Lower leg skin (tissue), 3 donors: ENCODE data around the gene PDGFC.

ENCODE experiments used
- POLR2A ChIP-seq, 2 donors: fragments of 450-650 bp; IDR thresholded peaks; one replicate each; pipeline ENCODE4 v1.6.1; 2016 to 2017; ENCODE audit warnings: antibody characterized with exemption in 2 of 2, mild to moderate bottlenecking in 1 of 2, moderate library complexity in 1 of 2
- TF ChIP-seq, protein P1 (sequence below), 3 donors: fragments of 450-650 bp; IDR thresholded peaks; one replicate each; pipeline ENCODE4 v1.5.1; 2016; ENCODE audit warnings: antibody characterized with exemption in 3 of 3, mild to moderate bottlenecking in 3 of 3, moderate library complexity in 2 of 3

DNA sequence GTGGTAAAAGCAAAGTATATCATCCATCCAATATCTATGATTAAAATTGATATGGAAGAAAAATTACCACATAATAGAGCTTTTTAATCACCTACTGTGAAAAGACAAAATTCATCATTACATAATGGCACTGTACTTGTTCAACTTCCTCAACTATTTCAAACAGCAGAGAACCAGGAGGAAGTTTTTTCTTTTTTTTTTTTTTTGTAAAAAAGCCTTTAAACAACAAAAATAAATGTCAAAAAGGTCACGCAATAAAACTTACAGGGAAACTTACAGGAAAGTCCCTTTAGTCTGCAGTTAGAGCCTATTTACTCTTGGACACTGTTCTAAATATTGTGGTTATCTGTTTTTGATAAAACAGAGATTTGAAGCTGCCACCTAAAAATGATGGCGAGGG lies 4.8 kb downstream of the PDGFC start:
- TF ChIP-seq, protein P1, sequence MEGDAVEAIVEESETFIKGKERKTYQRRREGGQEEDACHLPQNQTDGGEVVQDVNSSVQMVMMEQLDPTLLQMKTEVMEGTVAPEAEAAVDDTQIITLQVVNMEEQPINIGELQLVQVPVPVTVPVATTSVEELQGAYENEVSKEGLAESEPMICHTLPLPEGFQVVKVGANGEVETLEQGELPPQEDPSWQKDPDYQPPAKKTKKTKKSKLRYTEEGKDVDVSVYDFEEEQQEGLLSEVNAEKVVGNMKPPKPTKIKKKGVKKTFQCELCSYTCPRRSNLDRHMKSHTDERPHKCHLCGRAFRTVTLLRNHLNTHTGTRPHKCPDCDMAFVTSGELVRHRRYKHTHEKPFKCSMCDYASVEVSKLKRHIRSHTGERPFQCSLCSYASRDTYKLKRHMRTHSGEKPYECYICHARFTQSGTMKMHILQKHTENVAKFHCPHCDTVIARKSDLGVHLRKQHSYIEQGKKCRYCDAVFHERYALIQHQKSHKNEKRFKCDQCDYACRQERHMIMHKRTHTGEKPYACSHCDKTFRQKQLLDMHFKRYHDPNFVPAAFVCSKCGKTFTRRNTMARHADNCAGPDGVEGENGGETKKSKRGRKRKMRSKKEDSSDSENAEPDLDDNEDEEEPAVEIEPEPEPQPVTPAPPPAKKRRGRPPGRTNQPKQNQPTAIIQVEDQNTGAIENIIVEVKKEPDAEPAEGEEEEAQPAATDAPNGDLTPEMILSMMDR (IDR thresholded peaks at IDR 0.05) = no peak
- TF ChIP-seq POLR2A (IDR thresholded peaks at IDR 0.05) = no peak
